Stimulated activated naive CD8-positive, alpha-beta T cell treated with anti-CD3 and anti-CD28 coated beads, Interleukin-15, Interleukin-2, amounts not matched to agents 100 U/mL and 50 U/mL, for 24 hours (primary cell): ENCODE measurements around the gene CDC42SE1.

Experiments
- ATAC-seq: fragments of 150-1000 bp; cut with Tn5 transposase; one replicate; pipeline ENCODE4 v1.10.0; 2021
- DNase-seq: peaks from one replicate; pipeline ENCODE4 v3.0.0; 2021

CDC42SE1 gene

GRCh38 chr1:151008244-151009205, 50.9 kb downstream of the CDC42SE1 start, which contains the start of gene PRUNE1:
Gene PRUNE1 (plus strand): TSS chr1:151008449. CDS start chr1:151008633, 184 bp downstream.
- ATAC-seq (peak; percentile 82), DNase-seq (peak; percentile 98)

- no peak for ATAC-seq
- no peak for DNase-seq
These were observed 51.6 kb downstream of the CDC42SE1 start for GRCh38 chr1:151007853-151008243.

- peak; percentile 43 for DNase-seq
These were observed 52.9 kb downstream of the CDC42SE1 start, which contains the start of gene MINDY1 for GRCh38 chr1:151006327-151007052. Gene MINDY1 (minus strand): TSS chr1:151006902. CDS start chr1:151002617, 4,285 bp downstream.

GRCh38 chr1:151005729-151006319, 53.6 kb downstream of the CDC42SE1 start:
- DNase-seq (no peak), ATAC-seq (no peak)

More at GRCh38 chr1:151006327-151007052, 52.9 kb downstream of the CDC42SE1 start, which contains the start of gene MINDY1:
- peak; percentile 50 for ATAC-seq

- no peak for DNase-seq
- no peak for ATAC-seq
These were observed 56.2 kb downstream of the CDC42SE1 start for GRCh38 chr1:151003180-151003579.

GRCh38 chr1:151002611-151003010, 56.8 kb downstream of the CDC42SE1 start:
- ATAC-seq (no peak), DNase-seq (no peak)

- ATAC-seq: no peak
- no peak for DNase-seq
These were observed 57.4 kb downstream of the CDC42SE1 start for GRCh38 chr1:151002051-151002450.

GRCh38 chr1:151001602-151002001, 57.8 kb downstream of the CDC42SE1 start:
- no peak for DNase-seq
- no peak for ATAC-seq
